SK-N-SH (cell line): ENCODE measurements around the gene KCNA1.

ENCODE experiments used
- CHD2 ChIP-seq: fragments of 150-350 bp; IDR thresholded peaks from 2 replicates; pipeline ENCODE4 v1.6.1; 2018; ENCODE audit warnings: low read length; ENCODE audit not compliant: partially characterized antibody
- CTCF ChIP-seq: fragments of 200-600 bp; sonication (generic); IDR thresholded peaks from 2 replicates; pipeline ENCODE4 v1.6.1; 2017; ENCODE audit warnings: antibody characterized with exemption, mild to moderate bottlenecking, moderate library complexity
- EZH2phosphoT487 ChIP-seq: fragments of 200-600 bp; sonication (generic); IDR thresholded peaks from 2 replicates; pipeline ENCODE4 v1.6.1; 2017; ENCODE audit warnings: low read depth, mixed run types, mild to moderate bottlenecking, antibody characterized with exemption, moderate library complexity, borderline replicate concordance
- IRF3 ChIP-seq: fragments of 150-350 bp; IDR thresholded peaks from 2 replicates; pipeline ENCODE4 v1.6.1; 2016; ENCODE audit warnings: mild to moderate bottlenecking, low read depth, low read length
- MAX ChIP-seq: IDR thresholded peaks from 2 replicates; pipeline ENCODE4 v1.4.0; 2012; ENCODE audit warnings: low read depth
- NFIC ChIP-seq: IDR thresholded peaks from 2 replicates; pipeline ENCODE4 v1.4.0; 2012; ENCODE audit warnings: borderline replicate concordance
- POLR2AphosphoS5 ChIP-seq: IDR thresholded peaks from 2 replicates; pipeline ENCODE4 v1.6.1; 2012; ENCODE audit warnings: low read depth, low read length
- REST ChIP-seq: IDR thresholded peaks from 2 replicates; pipeline ENCODE4 v1.6.1; 2012; ENCODE audit warnings: mild to moderate bottlenecking, low read depth, low read length, moderate library complexity

GRCh38 chr12:4938900-4939299, 29.2 kb downstream of the KCNA1 start:
- TF ChIP-seq CHD2 (no peak), IRF3 (no peak), MAX (no peak), CTCF (no peak), NFIC (no peak), EZH2phosphoT487 (no peak), POLR2AphosphoS5 (no peak), REST (no peak)
